Limb (tissue), 2 donors: ENCODE measurements around the gene PIGBOS1.
"Not testable (repeated sequence)": the region's sequence is repeated elsewhere in the genome, so short reads cannot be mapped to it uniquely, and the experiment has no call there.

ENCODE experiments used
- DNase-seq, 2 donors: peaks; one replicate each; pipeline ENCODE4 v3.0.0-alpha.2; 2016; ENCODE audit errors: extremely low spot score in 2 of 2

Gene PIGBOS1

GRCh38 chr15:55297315-55297714 lies 21.6 kb downstream of the PIGBOS1 start:
- no peak for DNase-seq

GRCh38 chr15:55290528-55291057 lies 28.3 kb downstream of the PIGBOS1 start:
- peak; percentile 82 to 89 for DNase-seq

- DNase-seq, result peak; percentile 43 to 80
These were observed 29.0 kb downstream of the PIGBOS1 start, which contains the start of gene RAB27A for GRCh38 chr15:55289746-55290527. TSS of gene RAB27A (minus strand) at chr15:55289813. CDS start at chr15:55234934, 54,879 bp downstream.

- DNase-seq, result no peak
These were observed 29.7 kb downstream of the PIGBOS1 start for GRCh38 chr15:55289011-55289745.

- DNase-seq, result no peak
These were observed 30.8 kb downstream of the PIGBOS1 start for GRCh38 chr15:55288006-55288717.

- not testable (repeated sequence) for DNase-seq
These were observed 32.3 kb downstream of the PIGBOS1 start for GRCh38 chr15:55286442-55287189.

- DNase-seq, result no peak
These were observed 34.5 kb downstream of the PIGBOS1 start for GRCh38 chr15:55284426-55284825.

- DNase-seq, result no peak
These were observed 35.4 kb downstream of the PIGBOS1 start for GRCh38 chr15:55283379-55284147.

GRCh38 chr15:55282284-55282833 lies 36.6 kb downstream of the PIGBOS1 start:
- no peak for DNase-seq

GRCh38 chr15:55281517-55282228 lies 37.2 kb downstream of the PIGBOS1 start:
- no peak for DNase-seq

GRCh38 chr15:55280589-55280988 lies 38.3 kb downstream of the PIGBOS1 start:
- DNase-seq, result not testable (repeated sequence)

- DNase-seq, result no peak
These were observed 39.1 kb downstream of the PIGBOS1 start for GRCh38 chr15:55279746-55280351.

GRCh38 chr15:55279100-55279745 lies 39.7 kb downstream of the PIGBOS1 start:
- DNase-seq, result no peak

- DNase-seq, result no peak
These were observed 41.2 kb downstream of the PIGBOS1 start for GRCh38 chr15:55277715-55278114.

- DNase-seq, result no peak
These were observed 41.8 kb downstream of the PIGBOS1 start for GRCh38 chr15:55277116-55277564.

GRCh38 chr15:55276324-55276723 lies 42.6 kb downstream of the PIGBOS1 start:
- no peak for DNase-seq

- no peak for DNase-seq
These were observed 48.6 kb downstream of the PIGBOS1 start for GRCh38 chr15:55270291-55270690.

- no peak for DNase-seq
These were observed 50.7 kb downstream of the PIGBOS1 start for GRCh38 chr15:55268176-55268695.
